ENCODE data around the gene FMO2. TPM values are rescaled to one million over a fixed set of nuclear protein-coding genes. Genes with fewer than 3 reads are reported as not detected.

Gene FMO2
- total RNA-seq, 1 experiment from 2014 or later: not detected

GRCh38 chr1:171245458-171246064 is 60.5 kb downstream of the FMO2 start:
- in situ Hi-C loops (cut with HindIII; ENCODE audit: low pct_unique_long_range_greater_than_20kb, low sequenced_read_pairs): no loop called here
- peak; percentile 82 for DNase-seq (ENCODE audit: low read depth, low spot score)

- DNase-seq (ENCODE audit: low read depth, low spot score): no peak
- in situ Hi-C loops (cut with HindIII; ENCODE audit: low pct_unique_long_range_greater_than_20kb, low sequenced_read_pairs): no loop called here
Observed at GRCh38 chr1:171247501-171247900, 62.4 kb downstream of the FMO2 start.

GRCh38 chr1:171248302-171248701 is 63.2 kb downstream of the FMO2 start, which contains the start of gene FMO1:
TSS of gene FMO1 (plus strand) at chr1:171248494. CDS start at chr1:171258088, 9,594 bp downstream.
- DNase-seq (ENCODE audit: low read depth, low spot score): no peak
- in situ Hi-C loops (cut with HindIII; ENCODE audit: low pct_unique_long_range_greater_than_20kb, low sequenced_read_pairs): no loop called here

GRCh38 chr1:171248841-171249240 is 63.7 kb downstream of the FMO2 start:
- no peak for DNase-seq (ENCODE audit: low read depth, low spot score)
- in situ Hi-C loops (cut with HindIII; ENCODE audit: low pct_unique_long_range_greater_than_20kb, low sequenced_read_pairs): no loop called here

GRCh38 chr1:171250263-171250662 is 65.2 kb downstream of the FMO2 start:
- no peak for DNase-seq (ENCODE audit: low read depth, low spot score)
- in situ Hi-C loops (cut with HindIII; ENCODE audit: low pct_unique_long_range_greater_than_20kb, low sequenced_read_pairs): no loop called here

DNA sequence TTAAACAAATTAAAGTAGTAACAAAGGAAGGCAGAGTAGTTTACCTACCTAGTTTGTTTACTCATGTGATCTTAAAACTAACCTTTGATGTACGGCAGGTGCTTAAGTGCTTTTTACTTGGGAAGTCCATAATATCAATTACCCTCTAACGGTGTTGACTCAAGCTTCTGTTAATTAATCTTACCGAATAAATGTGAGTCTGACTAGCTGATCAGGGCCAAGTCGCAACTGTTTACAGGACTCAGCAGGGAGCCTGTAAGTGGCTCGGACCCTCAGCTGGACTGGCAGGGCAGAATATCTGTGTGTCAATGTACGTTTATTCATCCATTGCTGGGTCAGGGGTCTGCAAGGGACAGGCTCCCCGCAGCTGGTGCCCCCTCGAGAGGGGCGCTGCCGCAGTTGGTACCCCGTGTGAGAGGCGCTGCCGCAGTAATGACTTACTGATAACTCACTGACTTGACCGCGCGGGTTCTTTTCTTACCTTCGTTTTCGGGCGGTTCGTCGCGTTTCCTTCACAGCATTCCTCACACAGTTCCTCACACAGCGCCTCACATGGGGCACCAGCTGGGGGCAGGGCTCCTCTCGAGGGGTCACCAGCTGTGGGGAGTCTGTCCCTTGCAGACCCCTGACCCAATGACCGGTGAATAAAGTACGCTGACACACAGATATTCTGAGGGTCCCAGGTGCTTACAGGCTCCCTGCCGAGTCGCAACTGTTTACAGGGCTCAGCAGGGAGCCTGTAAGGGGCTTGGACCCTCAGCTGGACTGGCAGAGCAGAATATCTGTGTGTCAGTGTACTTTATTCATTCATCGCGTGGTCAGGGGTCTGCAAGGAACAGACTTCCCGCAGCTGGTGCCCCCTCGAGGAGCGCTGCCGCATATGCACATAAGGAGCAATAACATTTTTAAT is 66.2 kb downstream of the FMO2 start:
- in situ Hi-C loops (cut with HindIII; ENCODE audit: low pct_unique_long_range_greater_than_20kb, low sequenced_read_pairs): no loop called here
- peak; percentile 2 for DNase-seq (ENCODE audit: low read depth, low spot score)

DNA sequence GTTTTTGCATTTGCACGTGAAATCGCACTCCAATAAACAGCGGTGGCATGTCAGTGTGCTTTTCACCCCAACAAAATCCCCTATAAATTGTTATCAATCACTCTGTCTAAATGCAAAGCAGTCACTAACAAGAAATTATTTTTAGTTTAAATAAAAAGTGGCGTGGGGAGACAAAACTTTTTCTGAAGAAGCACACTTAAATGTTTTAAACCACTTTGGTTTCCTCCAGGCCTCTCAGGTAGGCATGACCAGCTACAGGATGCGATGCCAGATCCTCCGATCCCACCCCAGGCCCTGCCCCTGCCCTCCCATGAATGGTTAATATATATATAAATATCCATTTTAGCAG is 66.8 kb downstream of the FMO2 start:
- in situ Hi-C loops (cut with HindIII; ENCODE audit: low pct_unique_long_range_greater_than_20kb, low sequenced_read_pairs): no loop called here

GRCh38 chr1:171252482-171252881 is 67.4 kb downstream of the FMO2 start:
- no peak for DNase-seq (ENCODE audit: low read depth, low spot score)
- in situ Hi-C loops (cut with HindIII; ENCODE audit: low pct_unique_long_range_greater_than_20kb, low sequenced_read_pairs): no loop called here

More for the DNA sequence above, 66.8 kb downstream of the FMO2 start:
- DNase-seq (ENCODE audit: low read depth, low spot score): no peak

- no peak for DNase-seq (ENCODE audit: low read depth, low spot score)
- in situ Hi-C loops (cut with HindIII; ENCODE audit: low pct_unique_long_range_greater_than_20kb, low sequenced_read_pairs): no loop called here
Observed at GRCh38 chr1:171254859-171255258, 69.8 kb downstream of the FMO2 start.

DNA sequence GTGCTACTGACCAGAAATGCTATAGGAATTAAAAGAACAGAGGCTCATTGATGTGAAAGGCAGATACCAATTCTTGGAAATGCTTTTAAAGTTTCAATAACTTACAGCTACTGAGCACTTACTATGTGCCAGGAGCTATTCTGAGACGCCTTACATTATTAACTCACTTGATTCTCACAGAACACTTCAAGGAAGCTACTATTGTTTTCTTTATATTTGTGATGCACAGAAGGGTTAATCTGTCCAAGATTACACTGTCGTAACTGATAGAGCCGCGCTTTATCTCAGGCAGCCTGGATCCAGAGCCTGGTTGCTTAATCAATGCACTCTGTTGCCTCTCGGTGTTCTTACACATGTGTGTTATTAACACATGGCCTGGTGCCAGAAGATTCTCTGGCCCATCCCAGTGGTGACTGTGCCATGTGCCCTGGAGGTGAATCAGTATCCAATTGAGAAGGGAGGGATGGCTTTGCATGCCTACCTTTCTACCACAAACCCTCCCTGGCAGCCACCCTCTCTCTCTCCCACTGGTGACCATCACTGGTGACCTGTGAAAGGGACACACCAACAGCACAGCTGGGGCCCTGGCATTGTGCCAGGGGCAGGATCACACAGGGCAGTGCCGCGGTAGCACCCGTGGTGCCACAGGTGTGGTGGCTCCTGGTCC is 72.0 kb downstream of the FMO2 start:
- in situ Hi-C loops (cut with HindIII; ENCODE audit: low pct_unique_long_range_greater_than_20kb, low sequenced_read_pairs): no loop called here
- DNase-seq (ENCODE audit: low read depth, low spot score): no peak

DNA sequence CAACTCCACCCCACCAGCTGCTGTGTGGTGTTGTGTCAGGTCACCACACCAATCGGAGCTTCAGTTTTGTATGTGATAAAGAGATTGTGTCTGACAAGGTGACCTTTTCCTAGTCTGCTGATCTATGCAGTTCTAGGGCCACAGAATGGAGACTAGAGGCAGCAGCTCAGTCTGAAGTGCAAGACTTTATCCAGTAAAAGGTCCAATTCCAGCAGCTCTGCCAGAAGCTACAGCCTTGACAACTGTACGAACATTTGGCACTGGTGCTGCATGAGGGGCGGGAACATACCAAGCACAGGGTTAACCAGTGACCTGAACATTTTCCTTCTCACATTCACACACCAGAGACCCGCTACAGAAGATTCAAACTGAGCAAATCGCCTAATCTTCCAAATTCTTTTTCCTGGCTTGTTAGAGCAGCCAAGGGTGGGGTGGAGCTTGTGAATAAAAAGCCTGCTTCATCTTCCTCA is 72.5 kb downstream of the FMO2 start:
- DNase-seq (ENCODE audit: low read depth, low spot score): no peak
- in situ Hi-C loops (cut with HindIII; ENCODE audit: low pct_unique_long_range_greater_than_20kb, low sequenced_read_pairs): no loop called here

DNA sequence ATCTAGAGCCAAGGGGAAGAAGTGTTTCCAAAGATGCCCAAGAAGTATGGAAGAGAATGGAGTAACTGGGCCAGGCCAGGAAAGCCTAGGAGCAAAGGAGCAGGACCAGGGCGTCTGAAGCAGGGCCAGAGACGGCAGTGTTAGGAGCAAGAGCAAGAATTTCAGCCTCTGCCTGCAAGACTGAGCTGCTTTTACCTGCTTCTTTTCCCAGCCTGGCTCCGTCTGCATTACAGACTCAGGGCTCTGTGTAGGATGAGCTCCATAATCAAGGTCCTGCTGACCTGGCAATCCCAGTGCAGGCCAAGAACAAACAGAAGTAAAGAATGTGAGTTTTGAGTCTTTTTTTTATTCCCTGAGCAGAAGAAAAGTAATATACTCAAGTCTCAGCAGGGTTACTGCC is 73.3 kb downstream of the FMO2 start:
- in situ Hi-C loops (cut with HindIII; ENCODE audit: low pct_unique_long_range_greater_than_20kb, low sequenced_read_pairs): no loop called here
- no peak for DNase-seq (ENCODE audit: low read depth, low spot score)

- DNase-seq (ENCODE audit: low read depth, low spot score): peak; percentile 3
- in situ Hi-C loops (cut with HindIII; ENCODE audit: low pct_unique_long_range_greater_than_20kb, low sequenced_read_pairs): no loop called here
Observed at GRCh38 chr1:171258943-171259342, 73.8 kb downstream of the FMO2 start.

Small RNA genes lying within 50 kb of the gene (small RNA-seq; reads per million reads assigned to genes)
- gene RF00019: 0 reads per million in 2 experiments

Other genes with a start within 250 kb of the FMO2 start
- not detected in 2 replicates for gene MROH9, start 249.8 kb upstream of the FMO2 start, total RNA-seq (2014; rRNA removed; shearing (Covaris generic))
- gene FMO3, start 94.4 kb upstream of the FMO2 start, total RNA-seq (2014; rRNA removed; shearing (Covaris generic)): 0.11 and 0.21 TPM in 2 replicates
- not detected in 2 replicates for gene FMO1, start 63.2 kb downstream of the FMO2 start, total RNA-seq (2014; rRNA removed; shearing (Covaris generic))
- 4.1 and 5.9 TPM in 2 replicates for gene FMO4, start 128.9 kb downstream of the FMO2 start, total RNA-seq (2014; rRNA removed; shearing (Covaris generic))